GM12878 (cell line): ENCODE results near the gene CTDP1.

Experiments
- BRCA1 ChIP-seq: IDR thresholded peaks from 2 replicates; pipeline ENCODE4 v1.6.1; 2011; ENCODE audit warnings: low read depth, low read length, improper control_type of control experiment
- CHD4 ChIP-seq: fragments of 200-600 bp; sonication (generic); IDR thresholded peaks from 2 replicates; pipeline ENCODE4 v1.6.1; 2016; ENCODE audit warnings: mild to moderate bottlenecking
- CTCF ChIP-seq, 3 experiments: IDR thresholded peaks in 2 of 3; conservative IDR thresholded peaks in 1 of 3; 2 replicates each; pipeline ENCODE4 v1.5.1; 2011; ENCODE audit warnings: low read depth in 3 of 3, low read length in 3 of 3, mild to moderate bottlenecking in 3 of 3, control low read depth in 2 of 3, moderate library complexity in 2 of 3, inconsistent platforms in 1 of 3, mixed read lengths in 1 of 3; ENCODE audit not compliant: control insufficient read depth in 2 of 3, insufficient read depth in 1 of 3; ENCODE audit errors: extremely low read depth in 1 of 3
- EP300 ChIP-seq, 2 experiments: fragments of 150-350 bp in 1 of 2; IDR thresholded peaks; 2 replicates each; pipeline ENCODE4 v1.6.1; 2011 to 2012; ENCODE audit warnings: low read depth in 2 of 2, low read length in 2 of 2, borderline replicate concordance in 1 of 2, improper control_type of control experiment in 1 of 2, inconsistent platforms in 1 of 2; ENCODE audit not compliant: control insufficient read depth in 1 of 2
- IRF5 ChIP-seq: fragments of 450-650 bp; IDR thresholded peaks from 2 replicates; pipeline ENCODE4 v1.6.1; 2017; ENCODE audit warnings: borderline replicate concordance
- NFYB ChIP-seq: IDR thresholded peaks from 2 replicates; pipeline ENCODE4 v1.6.1; 2011; ENCODE audit warnings: low read depth, mild to moderate bottlenecking, low read length, improper control_type of control experiment, moderate library complexity; ENCODE audit not compliant: insufficient read depth
- PKNOX1 ChIP-seq: fragments of 450-650 bp; IDR thresholded peaks from 2 replicates; pipeline ENCODE4 v1.6.1; 2016; ENCODE audit warnings: mild to moderate bottlenecking
- POLR2A ChIP-seq: IDR thresholded peaks from 2 replicates; pipeline ENCODE4 v1.6.1; 2011; ENCODE audit warnings: low read depth, mild to moderate bottlenecking, low read length
- POLR2AphosphoS5 ChIP-seq: IDR thresholded peaks from 2 replicates; pipeline ENCODE4 v1.6.1; 2011; ENCODE audit warnings: mild to moderate bottlenecking, low read length, inconsistent platforms
- PRDM15 ChIP-seq: fragments of 450-650 bp; formaldehyde crosslinking; IDR thresholded peaks from 2 replicates; pipeline ENCODE4 v1.4.0; 2020; ENCODE audit warnings: mild to moderate bottlenecking, moderate library complexity
- RFX5 ChIP-seq: IDR thresholded peaks from 2 replicates; pipeline ENCODE4 v1.6.1; 2011; ENCODE audit warnings: low read depth, low read length, improper control_type of control experiment
- SP1 ChIP-seq: IDR thresholded peaks from one replicate; pipeline ENCODE4 v1.6.1; 2011; ENCODE audit warnings: low read depth, low read length
- SUZ12 ChIP-seq: fragments of 200-600 bp; sonication (generic); IDR thresholded peaks from one replicate; pipeline ENCODE4 v1.6.1; 2018; ENCODE audit warnings: antibody characterized with exemption, mild to moderate bottlenecking; ENCODE audit not compliant: unreplicated experiment

- no peak for TF ChIP-seq POLR2A
- TF ChIP-seq CTCF (IDR thresholded peaks at IDR 0.05 in 2 of 3, conservative IDR thresholded peaks at IDR 0.05 in 1 of 3; ENCODE audit: control insufficient read depth in 2 of 3, extremely low read depth in 1 of 3, insufficient read depth in 1 of 3, low read depth in 3 of 3, low read length in 3 of 3) = no peak
- no peak for TF ChIP-seq POLR2AphosphoS5
- TF ChIP-seq PRDM15 = no peak
- no peak for TF ChIP-seq EP300 (IDR thresholded peaks at IDR 0.05; ENCODE audit: borderline replicate concordance in 1 of 2, control insufficient read depth in 1 of 2, low read depth in 2 of 2, low read length in 2 of 2)
- no peak for TF ChIP-seq PKNOX1
- TF ChIP-seq SP1 = no peak
- no peak for TF ChIP-seq NFYB
- TF ChIP-seq BRCA1 = no peak
- TF ChIP-seq CHD4 = no peak
- no peak for TF ChIP-seq IRF5
- TF ChIP-seq SUZ12 = no peak
- no peak for TF ChIP-seq RFX5
Measured at GRCh38 chr18:79695269-79695668, 15.7 kb downstream of the CTDP1 start.
